GM19328 (cell line): ENCODE measurements around the gene PTGFR.

Experiments
- ATAC-seq: cut with Tn5 transposase; IDR thresholded peaks from one replicate; pipeline ENCODE4 v1.9.1; 2021; ENCODE audit warnings: mild to moderate bottlenecking, moderate library complexity; ENCODE audit not compliant: unreplicated experiment

PTGFR gene

DNA sequence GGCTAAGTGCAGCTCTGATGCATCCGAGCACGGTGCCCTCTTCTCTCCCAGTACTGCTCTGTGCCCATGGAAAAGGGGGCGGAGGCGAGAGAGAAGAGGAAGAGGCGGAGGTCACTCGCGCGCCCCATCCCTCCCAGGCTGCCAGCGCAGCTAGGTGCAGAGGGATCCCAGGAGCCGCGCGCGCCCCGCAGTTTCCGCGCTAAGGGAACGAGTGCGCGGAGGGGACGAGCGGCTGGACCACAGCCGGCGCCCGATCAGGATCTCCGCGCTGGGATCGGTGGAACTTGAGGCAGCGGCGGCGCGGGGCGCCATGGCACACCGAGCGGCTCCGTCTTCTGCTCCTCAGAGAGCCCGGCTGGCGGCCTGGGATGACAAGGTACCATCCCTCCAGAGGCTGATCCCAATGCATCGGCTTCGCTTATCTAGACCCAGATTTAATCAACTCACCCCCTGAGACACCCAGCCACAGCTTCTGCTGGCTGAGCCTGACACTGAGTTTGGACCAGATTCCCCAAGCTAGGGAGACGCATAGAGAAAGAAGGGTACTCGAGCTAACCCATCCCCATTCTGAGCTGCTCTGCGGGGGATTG, at the start of gene PTGFR:
Gene PTGFR, plus strand, starts transcription at position 114 of the 590 bp plus-strand sequence. CDS start 1,770 bp downstream, outside the sequence.
- no peak for ATAC-seq

DNA sequence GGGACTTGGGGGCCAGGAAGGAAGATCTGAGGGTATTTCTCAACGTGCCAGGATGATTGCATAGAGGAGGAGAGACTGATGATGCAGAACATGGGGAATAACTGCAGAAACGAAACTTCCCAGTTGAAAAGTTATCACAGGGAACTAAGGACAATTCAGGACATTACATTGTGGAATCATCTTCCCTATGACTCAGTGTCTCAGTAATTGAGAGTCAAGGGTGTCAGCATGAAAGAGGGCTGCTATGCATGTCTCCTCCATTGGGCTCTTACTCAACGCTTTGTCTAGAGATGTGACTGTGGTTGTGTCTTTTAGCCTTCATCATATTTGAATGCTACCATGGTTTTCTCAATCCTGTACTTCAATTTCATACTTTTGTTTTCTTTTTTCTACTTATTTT, 48.9 kb upstream of the PTGFR start:
- ATAC-seq = no peak

DNA sequence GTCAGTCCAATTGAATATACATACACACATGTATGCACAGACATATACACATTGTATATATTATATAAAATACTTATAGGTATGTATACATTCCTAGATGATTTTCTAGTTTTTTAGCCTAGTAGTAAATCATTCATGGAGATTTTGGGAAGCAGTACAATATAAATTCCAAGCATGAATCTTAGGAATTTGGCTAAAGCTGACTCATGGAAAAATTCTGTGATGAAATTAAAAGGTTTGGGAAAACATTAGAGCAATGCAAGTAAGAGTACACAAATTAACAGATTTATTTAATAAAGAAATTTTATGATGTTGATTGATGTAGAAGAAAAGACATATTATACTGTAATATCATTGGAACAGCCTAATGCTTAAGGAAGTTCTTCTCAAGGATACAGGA, 43.7 kb upstream of the PTGFR start:
- no peak for ATAC-seq

- ATAC-seq = no peak
Measured at GRCh38 chr1:78464449-78464891, 26.3 kb upstream of the PTGFR start.

DNA sequence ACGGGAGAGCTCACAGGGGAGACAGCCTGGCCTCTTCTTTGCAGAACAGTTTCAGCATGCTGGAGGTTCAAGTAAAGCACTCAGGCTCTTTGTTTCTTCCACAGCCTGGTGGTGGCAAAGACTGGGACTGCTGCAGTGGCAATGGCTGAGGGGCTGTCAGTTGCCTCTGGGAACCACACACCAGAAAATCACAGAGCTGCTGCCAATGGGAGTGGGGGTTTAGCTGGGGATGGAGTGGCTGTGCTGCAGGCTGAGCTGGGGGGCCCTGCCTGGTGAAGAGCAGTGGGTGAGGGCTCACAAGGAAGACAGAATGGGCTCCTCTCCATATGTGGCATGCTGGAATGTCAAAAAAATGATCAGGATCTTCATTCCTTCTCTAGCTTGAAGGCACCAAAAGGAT, 25.6 kb upstream of the PTGFR start:
- ATAC-seq = no peak

- no peak for ATAC-seq
Measured at GRCh38 chr1:78468521-78468920, 22.3 kb upstream of the PTGFR start.

GRCh38 chr1:78469576-78469975, 21.2 kb upstream of the PTGFR start:
- ATAC-seq = no peak

DNA sequence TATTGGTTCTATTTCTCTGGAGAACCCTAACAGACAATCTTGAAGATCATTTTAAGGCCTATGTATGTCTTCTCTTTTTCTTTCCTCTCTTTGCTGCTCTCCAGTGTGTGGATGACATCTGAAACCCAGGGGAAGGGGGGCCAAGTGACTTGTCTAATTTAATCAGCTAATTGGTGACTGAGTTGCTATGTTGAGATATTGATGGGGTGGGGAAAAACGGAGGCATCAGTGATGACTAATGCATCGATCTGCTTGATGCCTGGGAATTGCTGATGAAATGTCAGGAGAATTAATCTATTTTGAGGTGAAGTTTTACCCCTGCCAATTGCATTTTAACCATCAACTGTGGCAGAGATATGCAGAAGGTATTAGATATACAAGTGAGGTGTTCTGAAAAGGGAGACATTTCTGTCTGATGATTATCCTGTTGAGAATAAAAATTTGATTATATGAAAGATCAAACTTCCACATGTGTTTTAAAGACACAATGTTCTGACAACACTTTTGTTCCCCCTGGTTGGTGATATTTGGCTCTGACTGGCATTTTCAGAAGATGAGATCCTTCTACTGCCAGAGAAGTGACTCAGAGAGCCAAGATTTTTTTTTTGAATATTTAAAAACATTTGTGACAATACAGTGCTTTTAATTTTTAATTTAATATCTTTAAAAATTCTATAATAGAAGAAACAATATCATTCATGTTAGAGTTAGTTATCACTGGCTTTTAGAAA, 18.7 kb upstream of the PTGFR start:
- no peak for ATAC-seq

- no peak for ATAC-seq
Measured at GRCh38 chr1:78472851-78473496, 17.8 kb upstream of the PTGFR start.

DNA sequence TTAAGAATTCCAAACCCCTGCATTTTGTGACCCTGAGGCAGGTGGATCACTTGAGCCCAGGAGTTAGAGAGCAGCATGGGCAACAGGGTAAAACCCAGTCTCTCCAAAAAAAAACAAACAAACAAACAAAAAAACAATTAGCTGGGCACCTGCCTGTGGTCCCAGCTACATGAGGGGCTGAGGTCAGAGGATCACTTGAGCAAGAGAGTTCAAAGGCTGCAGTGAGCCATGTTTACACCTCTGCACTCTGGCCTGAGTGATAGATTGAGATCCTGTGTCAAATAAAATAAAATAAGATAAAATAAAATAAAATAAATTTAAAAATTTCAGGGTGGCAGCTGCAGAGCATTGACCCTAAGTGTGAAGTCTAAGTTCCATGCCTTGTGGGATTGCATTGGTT, 16.7 kb upstream of the PTGFR start:
- ATAC-seq = no peak

GRCh38 chr1:78475888-78476610, 14.7 kb upstream of the PTGFR start:
- no peak for ATAC-seq

DNA sequence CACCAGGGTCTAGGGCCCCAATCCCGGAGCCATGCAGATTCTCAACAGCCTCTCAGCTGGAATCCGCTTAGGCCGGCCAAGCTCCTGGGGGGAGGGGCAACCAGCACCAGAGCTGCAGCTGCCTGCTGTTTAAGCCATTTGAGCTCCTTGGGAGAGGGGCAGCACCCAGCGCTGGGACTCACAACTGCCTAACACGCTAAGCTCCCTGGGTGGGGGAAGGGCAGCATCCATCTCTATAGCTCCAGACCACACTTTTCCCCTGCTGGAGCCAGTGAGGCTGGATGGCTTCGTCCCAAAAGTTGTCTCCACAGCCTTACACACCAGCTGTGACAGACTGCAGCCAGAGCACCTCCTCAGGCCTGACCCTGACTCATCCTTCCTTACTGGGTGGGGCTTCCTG, 6.9 kb upstream of the PTGFR start:
- no peak for ATAC-seq

GRCh38 chr1:78491451-78492071, 787 bp downstream of the PTGFR start:
- no peak for ATAC-seq

GRCh38 chr1:78492386-78492950, 1.7 kb downstream of the PTGFR start:
- ATAC-seq = no peak

DNA sequence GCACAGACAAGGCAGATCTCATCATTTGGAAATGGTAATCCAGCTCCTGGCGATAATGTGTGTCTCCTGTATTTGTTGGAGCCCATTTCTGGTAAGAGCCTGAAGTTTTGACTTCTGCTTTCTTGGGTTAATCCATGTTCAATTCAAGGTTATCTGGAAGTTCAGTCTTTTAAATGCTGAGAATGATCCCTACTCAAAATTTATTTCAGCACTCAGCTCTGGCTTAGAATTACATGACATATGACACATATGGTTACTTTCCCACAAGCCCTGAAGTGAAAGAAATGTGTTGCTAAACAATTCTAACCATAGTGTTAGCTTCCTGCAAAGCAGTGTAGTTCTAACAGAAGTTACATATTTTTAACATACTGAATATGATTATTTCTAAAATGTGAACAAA, 2.7 kb downstream of the PTGFR start:
- no peak for ATAC-seq

DNA sequence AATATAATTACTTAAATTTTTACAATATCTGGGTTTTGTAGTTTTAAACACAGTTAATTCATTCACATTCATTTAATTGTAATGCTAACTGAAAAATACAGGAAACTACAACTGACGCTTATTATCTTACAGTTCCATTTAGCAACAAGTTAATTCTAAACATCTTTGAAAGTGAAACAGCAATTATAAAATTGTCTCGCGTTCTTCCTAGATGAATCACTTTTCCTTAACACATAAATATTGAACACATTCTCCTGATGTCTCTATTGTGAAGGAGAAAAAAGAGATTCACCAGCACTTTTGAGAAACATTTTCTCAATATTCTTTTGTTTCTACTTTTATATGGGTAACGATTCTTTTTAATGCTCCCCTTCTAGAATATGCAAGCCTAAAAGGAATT, 6.4 kb downstream of the PTGFR start:
- ATAC-seq = no peak

DNA sequence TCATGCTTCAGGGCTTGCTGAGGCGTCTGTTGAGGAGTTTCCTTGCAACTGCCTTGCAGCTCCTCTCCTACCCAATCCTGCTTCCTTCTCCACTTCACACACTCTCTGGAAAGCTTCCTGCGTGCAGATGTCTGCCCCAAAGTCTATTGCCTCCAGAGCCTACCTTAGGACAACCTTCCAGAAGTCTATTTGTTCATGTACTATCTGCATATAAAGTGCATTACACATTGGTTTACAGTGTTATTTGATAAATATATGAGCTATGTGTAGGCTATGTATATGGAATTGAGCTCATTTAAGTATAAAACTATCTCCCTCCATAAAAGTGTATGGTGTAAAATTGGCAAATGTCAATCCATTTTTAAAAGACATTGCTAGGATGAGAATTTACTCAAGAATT, 9.8 kb downstream of the PTGFR start:
- no peak for ATAC-seq

DNA sequence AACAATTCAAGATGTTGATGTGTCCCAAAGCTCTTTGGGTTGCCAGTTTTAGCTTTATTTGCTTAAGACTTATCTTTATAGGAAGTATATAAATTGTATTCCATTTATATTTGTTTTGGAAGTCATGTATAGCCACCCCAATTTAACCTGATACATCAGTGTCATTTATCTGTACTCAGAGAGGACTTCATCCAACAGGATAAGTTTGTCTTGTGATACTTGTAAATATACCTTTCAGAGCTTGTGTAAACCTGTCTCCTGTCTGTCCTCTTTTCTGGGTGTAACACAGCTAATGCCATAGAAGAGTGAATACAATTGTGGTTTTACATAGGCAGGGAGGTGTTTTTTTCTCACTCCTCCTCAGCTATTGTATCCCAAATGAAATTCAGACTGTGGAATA, 10.4 kb downstream of the PTGFR start:
- ATAC-seq = no peak

DNA sequence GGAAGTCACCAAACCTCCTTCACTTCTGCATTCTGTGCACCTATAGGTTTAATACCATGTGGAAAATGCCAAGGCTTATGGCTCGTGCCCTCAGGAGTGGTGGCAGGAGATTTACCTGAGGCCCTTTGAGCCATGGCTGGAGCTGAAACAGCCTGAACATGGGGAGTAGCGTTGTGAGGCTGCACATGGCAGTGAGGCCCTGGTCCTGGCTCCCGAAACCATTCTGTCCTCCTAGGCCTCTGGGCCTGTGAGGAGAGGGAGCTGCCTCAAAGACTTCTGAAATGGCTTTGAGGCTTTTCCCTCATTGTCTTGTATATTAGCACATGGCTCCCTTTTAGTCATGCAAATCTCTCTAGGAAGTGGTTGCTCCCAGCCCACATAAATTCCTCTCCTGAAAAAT, 20.6 kb downstream of the PTGFR start:
- ATAC-seq = no peak

DNA sequence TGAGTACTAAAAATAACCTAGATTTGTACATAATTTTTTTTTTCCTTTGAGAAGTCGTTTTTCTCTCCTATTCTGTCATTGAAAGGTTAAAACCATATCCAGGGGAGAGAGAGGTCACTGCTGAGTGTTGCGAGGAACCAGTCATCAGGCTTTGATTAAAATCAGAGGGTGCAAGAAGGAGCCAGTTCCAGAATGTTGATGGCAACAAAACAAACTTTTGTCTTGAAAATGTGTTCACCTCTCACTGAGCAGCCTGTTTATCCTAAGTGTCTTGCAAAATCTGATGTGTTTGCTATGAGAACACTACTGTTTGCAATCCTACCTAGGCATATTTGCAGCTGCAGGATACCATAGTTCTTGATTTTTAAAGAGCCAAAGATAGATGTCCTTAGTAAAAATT, 25.9 kb downstream of the PTGFR start:
- no peak for ATAC-seq

- no peak for ATAC-seq
Measured at GRCh38 chr1:78519446-78519845, 28.7 kb downstream of the PTGFR start.
